ENCODE results near the gene SAMD1.

GRCh38 chr19:14136509-14137281, 46.1 kb upstream of the SAMD1 start, which contains the start of gene ASF1B:
- peak; percentile 88 for TF ChIP-seq POLR2AphosphoS5 (IDR thresholded peaks at IDR 0.05; ENCODE audit: borderline replicate concordance, low read depth, low read length)
- TF ChIP-seq EZH2 (IDR thresholded peaks at IDR 0.05), result no peak
